HG03442 (cell line): ENCODE measurements around the gene MAP6D1.
A peak's percentile ranks its signal among the peaks of the same experiment; 100 is the strongest.
"Not testable (repeated sequence)": the region's sequence is repeated elsewhere in the genome, so short reads cannot be mapped to it uniquely, and the experiment has no call there.

Experiments
- ATAC-seq: cut with Tn5 transposase; IDR thresholded peaks from one replicate; pipeline ENCODE4 v1.9.1; 2021; ENCODE audit warnings: mild to moderate bottlenecking, moderate library complexity; ENCODE audit not compliant: unreplicated experiment

The MAP6D1 gene

DNA sequence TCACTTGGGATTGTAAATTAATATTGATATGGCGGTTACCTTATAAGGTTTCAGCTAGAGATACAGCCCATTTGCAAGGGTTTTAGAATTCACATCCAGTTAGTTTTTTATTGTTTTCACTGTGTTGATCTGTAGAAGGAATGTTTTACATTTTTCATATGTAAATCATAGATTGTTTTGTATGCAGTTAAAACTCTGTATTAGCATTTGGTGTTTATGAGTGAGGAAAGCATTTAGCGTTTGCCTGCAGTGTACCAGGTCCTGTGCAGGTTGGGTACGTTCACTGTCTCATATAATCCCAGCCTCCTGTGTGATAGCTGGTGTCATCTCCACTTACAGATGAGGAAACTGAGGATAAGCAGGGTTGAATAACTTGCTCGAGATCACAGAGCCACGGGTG is 23.8 kb downstream of the MAP6D1 start:
- no peak for ATAC-seq

DNA sequence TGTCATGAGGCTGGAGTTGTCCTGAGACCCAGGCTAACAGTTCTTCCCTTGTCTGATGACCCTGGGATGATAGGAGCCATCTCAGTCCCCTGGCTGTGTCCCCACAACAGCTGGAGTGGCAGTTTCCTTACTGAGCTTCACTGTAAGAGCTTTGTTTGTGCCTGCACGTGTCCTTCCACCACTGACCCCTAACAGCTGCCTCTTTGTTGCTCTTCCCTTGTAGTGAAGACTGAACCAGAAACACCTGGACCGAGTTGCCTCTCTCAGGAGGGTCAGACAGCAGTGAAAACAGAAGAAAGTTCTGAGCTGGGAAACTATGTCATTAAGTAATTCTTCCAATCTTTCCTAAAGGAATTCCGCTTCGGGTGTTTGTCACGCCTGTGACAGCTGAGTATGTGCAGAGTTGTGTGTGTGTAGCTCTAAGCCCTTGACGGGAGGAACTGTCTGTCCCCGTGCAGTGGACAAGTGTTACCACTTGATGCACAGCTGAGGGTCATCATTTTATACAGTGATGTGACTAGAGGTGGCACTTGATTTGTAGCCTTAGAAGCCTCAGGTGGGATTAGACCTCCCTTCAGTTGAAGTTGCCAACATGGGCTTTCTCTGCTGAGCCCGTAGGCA is 25.0 kb downstream of the MAP6D1 start:
- ATAC-seq = no peak

DNA sequence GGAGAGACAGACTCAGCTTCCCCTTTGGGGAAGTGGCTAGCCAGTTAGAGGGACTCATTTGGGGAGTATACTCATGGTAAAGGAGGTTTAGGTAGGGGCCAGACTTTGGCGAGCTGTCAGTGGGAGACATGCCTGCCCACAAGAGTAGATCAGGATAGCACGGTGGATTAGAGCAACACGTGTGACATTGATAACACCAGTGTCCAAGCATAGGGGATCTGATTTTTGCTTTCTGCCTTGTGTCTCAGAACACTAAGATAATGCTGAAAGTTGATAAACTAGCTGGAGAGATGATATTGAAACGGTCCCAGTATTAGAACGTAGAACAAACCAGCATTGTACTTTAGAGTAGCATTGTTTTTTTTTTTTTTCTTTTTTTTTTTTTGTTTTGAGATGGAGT is 25.9 kb downstream of the MAP6D1 start:
- ATAC-seq = no peak

DNA sequence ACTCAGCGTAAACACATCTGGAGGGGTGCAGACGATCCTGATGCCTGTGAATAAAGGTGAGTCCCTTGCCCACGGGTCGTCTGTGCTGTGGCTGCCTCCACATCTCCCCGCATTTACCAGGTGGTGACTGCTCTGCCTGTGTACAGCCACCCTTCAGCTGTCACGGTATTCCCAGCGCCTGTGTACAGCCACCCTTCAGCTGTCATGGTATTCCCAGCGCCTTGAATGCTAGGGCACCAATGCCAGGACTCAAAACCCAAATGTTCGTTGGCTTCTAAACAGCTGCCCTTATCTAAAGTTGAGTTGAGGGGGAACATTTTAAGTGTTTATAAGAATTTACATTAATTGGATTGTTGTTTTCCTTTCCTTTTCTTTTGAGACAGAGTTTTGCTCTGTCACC is 27.4 kb downstream of the MAP6D1 start:
- ATAC-seq = no peak

DNA sequence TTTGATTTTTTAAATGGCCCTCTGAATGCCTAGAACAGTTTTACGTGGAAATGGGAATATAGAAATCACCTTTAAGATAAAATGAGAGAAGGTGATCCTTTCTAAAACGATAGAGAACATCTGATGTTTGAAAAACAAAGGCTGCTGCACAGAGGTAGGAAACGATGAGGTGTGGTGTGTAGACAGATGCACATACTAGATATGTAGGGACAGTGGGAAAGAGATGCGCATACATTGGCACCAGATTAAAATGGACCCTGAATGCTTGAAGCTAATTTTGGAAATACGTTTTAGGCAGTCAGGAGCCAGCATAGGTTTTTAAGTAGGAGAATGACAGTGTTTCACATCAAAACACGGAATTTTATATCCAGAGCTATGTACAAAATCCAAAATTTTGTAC is 29.0 kb downstream of the MAP6D1 start:
- ATAC-seq = no peak

DNA sequence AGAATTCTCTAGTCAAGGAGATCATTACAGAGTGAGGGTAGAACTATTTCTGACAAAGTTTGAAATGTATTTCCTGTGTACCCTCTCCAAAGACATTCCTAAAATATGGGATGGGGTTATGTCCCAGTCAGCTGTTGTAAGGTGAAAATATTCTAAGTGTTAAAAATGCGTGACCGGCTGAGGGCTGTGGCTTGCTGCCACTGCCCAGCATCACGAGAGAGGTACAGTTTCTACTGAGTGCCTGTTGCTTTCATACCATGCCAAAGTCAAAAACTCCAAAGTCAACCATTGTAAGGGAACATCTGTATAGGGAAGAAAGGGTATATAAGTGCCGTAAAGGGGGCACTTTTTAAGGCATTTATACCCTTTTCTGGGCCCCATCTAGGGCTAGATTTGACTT is 30.9 kb downstream of the MAP6D1 start:
- ATAC-seq = no peak

DNA sequence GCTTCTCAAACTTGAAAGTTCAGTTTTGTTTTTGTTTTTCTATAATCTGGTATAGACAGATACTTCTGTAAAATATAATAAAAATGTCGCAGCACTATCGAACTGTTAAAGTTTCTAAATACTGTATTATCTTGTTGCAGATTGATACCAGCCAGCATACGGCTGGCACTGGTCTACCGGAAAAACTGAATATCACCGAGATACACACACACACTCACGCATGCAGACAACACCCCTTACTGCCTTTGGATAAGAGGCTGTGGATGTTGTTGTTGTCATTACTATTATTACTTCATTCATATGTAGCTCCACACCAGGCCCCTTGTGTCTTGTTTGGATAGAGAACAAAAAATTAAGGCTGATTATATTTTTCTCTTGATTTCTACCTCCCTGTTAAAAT is 32.4 kb downstream of the MAP6D1 start:
- ATAC-seq = no peak

DNA sequence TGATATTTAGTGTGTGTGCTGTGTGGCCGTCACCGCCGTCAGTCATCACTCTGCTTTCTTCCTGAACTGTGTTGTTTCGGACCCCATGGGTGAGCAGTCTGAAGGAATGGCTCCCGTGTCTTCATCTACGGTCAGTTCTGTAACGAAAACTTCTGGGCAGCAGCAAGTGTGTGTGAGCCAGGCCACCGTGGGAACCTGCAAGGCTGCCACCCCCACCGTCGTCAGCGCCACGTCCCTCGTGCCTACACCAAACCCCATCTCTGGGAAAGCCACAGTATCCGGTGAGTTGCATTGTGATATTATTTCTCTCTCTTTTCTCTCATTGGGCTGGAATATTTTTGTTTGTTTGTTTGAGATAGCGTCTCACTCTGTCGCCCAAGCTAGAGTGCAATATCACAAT is 34.7 kb downstream of the MAP6D1 start:
- no peak for ATAC-seq

DNA sequence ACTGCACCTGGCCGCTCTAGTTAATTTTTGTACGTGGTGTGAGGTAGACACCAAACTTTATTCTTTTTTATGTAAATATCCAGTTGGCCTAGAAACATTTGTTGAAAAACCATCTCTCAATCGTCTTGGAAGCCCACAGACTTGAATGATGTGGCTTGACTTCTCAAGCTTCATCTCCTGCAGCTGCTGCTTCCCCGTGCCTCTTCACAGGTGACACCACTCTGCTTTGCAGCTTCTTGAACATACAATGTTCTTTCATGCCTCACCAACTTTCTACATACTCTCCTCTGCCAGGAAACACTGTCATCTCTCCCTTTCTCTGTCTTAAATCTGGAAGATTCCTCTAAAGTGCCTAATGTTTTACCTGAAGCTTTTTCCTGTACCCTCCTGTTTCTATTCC is 35.6 kb downstream of the MAP6D1 start:
- ATAC-seq = no peak

DNA sequence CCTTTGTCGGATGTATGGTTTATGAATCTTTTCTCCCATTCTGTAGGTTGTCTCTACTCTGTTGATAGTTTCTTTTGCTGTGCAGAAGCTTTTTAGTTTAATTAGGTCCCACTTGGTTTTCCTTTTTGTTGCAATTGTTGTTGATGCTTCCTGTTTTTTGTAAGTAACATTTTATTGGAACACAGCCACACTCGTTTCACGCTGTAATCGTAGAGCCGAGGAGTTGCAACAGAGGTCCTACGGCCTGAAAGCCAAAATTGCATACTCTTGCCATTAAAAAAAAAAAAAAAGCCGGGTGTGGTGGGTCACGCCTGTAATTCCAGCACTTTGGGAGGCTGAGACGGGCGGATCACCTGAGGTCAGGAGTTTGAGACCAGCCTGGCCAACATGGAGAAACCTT is 40.9 kb downstream of the MAP6D1 start:
- not testable (repeated sequence) for ATAC-seq

DNA sequence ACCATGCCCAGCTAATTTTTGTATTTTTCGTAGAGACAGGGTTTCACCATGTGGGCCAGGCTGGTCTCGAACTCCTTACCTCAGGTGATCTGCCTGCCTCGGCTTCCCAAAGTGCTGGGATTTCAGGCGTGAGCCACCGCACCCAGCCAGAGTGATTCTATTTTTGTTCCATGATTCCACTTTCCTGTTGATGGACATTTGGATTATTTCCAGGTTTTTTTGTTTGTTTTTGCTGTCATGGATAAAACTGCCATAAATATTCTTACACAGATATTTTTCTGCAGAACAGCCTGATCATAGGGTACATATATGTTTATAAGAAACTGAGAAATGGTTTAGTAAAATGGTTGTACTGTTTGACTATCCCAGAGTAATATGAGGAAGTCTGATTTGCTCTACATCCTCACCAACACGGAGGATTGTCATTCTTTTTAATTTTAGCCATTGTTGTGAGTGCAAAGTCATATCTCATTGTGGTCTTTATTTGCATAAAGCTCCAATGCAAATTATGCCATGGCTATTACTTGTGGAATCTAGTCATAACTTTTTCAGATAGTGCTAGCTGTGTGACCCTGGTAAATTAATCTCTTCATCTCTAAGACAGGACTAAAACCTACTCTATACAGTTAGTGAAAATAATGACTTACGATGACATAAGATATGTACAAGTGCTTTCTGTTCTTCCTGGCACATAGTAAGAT is 42.7 kb downstream of the MAP6D1 start:
- ATAC-seq = no peak

DNA sequence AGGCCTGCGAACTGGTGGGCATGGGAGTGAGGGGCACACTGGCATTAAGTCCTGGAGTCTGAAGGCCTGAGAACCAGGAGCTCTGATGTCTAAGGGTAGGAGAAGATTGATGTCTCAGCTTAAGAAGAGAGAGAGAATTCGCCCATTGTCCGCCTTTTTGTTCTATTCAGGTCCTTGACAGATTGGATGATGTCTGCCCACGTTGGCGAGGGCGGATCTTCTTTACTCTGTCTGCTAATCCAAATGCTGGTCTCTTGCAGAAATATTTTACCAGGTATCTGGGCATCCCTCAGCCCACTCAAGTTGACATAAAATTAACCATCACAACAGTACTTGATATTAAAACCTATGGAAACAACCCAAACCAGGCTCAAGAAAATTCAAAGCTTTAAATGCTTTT is 44.1 kb downstream of the MAP6D1 start:
- no peak for ATAC-seq

DNA sequence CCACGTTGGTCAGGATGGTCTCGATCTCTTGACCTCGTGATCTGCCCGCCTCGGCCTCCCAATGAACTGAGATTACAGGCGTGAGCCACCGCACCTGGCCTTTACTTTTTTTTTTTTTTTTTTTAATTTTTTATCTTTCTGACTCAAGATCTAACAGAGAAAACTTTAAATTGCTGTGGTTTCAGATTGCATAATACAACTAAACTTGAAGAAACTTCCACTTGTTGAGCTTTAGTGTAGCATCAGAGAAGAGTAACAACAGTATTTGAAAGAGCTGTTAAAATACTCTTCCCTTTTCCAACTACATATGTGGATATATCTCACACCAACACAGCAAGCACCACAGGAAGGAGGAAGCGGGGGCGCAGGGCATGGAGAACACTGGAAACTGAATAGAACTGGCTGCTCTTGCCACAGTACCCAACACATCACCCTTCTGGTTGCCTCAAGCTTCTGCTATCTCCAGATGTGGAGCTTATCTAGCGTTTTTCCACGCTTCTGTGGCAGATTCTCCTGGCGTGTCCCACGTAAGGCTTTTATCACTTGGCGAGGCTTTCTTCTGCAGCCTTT is 45.4 kb downstream of the MAP6D1 start:
- no peak for ATAC-seq

DNA sequence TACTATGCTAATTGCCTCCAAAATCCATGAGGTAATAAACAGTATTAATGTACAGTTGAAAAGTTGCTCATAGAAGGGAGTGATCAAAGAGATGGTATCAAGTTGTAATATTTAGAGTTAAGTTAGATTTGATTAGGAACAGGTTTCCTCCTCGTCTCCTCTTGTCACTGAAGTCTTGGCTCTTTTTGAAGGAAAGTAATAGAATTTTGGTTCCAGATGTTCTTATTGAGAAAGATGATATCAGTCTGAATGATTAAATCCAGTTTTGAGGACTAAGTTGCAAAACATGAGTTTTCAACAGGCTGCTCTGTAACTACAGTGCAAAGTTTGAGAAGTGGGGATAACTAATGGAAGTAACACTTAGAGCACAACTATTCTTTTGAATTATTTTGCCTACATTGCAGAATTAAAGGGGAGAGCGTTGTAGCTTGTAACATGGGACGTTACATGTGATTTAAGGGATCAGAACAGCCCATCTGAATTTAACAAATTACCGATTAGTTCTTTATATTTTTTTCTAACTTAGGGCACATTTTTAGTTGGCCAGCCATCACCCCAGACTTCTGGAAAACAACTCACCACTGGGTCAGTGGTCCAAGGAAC is 48.3 kb downstream of the MAP6D1 start:
- no peak for ATAC-seq

DNA sequence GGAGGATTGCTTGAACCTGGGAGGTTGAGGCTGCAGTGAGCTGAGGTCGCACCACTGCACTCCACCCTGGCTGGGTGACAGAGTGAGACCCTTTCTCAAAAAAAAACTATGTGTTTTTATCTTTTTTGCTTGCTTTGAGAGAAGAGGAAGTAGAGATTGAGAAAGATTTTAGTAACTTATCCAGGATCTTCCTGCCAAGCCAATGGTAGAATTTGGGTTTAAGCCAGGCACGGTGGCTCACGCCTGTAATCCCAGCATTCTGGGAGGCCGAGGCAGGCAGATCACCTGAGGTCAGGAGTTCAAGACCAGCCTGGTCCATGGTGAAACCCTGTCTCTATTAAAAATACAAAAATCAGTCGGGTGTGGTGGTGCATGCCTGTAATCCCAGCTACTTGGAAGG is 48.9 kb downstream of the MAP6D1 start:
- not testable (repeated sequence) for ATAC-seq

DNA sequence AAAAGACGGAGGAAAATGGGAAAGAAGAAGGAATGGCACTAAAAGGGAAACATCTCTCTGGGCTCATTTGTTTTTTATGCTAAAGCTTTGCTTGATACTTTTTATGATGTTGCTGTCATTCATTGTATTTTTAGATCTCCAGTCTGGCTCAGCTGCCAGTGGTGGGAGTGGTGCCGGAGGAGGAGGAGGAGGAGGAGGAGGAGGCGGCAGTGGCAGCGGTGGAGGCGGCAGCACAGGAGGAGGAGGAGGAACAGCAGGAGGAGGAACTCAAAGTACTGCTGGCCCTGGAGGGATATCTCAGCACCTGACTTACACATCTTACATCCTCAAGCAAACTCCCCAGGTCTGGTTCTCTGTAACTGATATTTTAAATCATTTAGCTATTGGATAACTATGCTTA is 49.6 kb downstream of the MAP6D1 start:
- ATAC-seq = no peak

DNA sequence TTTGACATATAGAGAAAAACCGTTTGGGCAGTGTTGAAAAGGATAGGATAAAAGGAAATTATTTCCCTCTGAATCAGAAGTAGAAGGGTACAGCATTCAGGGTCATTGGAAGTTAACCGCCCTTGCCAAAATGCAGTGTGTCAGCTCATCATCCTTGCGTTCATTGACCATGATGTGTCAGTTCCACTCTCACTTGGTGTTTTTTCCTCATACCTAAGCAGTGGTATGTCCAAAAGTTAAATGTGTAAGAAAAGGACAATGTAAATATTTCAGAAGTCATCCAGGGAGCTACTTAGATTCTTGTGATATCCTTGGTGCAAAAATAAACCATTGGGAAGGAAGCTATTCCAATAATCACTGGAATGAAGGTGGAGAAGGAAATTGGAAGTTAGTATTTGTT is 50.7 kb downstream of the MAP6D1 start:
- ATAC-seq = no peak

DNA sequence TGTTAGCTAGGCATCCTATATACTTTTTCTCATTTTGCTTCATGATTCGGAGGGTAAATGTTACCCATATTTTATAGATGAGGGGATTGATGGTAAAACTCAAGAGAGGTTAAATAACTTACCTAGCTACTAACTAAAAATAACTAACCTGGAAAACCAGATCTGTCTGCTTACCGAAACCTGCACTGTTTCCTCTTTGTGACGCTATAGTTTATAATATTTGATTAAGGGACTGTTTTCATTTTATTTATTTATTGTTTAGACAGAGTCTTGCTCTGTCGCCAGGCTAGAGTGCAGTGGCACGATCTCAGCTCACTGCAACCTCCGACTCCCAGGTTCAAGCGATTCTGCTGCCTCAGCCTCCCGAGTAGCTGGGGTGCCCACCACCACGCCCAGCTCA is 55.9 kb downstream of the MAP6D1 start:
- ATAC-seq = no peak

DNA sequence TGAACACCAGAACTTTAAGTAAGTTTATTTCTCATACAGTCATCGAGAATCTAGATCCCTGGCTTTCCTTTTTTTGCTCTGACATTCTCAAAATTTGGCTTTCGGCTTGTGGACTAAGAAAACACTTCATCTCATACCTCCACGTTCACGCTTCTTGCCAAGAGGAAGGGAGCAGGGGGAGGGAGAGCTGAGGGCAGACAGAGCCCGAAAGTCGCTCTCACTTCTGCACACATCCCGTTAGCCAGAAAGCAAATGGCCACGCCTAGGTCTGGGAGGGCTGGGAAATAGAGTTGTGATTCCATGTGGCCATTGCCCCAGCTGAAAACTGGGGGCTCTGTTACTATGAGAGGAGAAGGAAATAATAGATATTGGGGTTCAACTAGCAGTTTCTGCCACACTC is 57.3 kb downstream of the MAP6D1 start:
- ATAC-seq = no peak

DNA sequence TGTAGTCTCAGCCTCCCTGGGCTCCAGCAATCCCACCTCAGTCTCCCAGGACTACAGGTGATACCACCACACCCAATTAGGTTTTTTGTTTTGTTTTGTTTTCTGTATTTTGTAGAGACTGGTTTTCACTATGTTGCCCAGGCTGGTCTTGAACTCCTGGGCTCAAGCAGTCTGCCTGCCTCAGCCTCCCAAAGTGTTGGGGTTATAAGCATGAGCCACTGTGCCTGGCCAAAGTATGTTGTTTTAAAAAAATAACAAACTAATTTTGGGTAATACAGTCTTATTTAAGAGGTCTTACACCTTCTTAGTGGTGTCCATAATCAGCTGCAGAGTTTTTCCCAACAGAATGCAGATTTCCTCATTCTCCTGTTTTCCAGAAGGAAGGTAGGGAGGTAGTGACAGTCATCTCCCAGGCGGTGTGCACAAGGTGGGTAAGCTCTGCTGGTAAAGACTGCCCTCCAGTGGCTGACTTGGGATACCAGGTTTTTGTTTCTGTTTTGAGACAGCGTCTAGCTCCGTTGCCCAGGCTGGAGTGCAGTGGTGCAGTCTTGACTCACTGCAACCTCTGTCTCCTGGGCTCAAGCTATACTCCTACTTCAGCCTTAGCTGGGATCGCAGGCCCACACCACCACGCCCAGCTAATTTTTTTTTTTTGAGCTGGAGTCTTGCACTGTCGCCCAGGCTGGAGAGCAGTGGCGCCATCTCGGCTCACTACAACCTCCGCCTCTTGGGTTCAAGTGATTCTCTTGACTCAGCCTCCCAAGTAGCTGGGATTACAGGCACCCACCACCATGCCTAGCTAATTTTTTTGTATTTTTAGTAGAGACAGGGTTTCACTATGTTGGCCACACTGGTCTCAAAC is 58.4 kb downstream of the MAP6D1 start:
- ATAC-seq = peak; percentile 63

DNA sequence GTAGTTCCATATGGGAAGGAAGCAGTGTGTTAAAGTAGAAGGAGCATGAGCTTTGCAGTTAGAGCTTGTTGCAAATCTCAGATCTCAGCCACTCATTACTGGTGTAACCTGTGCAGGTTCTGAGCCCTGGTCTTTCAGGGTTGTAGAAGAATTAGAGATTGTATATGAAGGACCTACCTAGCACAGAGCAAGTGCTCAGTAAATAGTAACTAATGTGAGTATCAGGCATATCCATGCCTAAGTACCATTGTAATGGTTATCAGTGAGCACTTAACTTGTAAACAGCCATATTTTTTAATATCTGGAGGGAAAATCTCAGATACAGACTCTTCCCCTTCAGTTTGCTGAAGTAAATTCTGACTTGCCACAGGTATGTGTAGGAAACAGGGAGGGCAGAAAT is 59.3 kb downstream of the MAP6D1 start:
- no peak for ATAC-seq
